HL-60 (cell line): ENCODE results near the gene HMGN3.

Experiments
- DNase-seq, 2 experiments: peaks; one replicate each; pipeline ENCODE4 v3.0.0-alpha.2; 2010 to 2020; ENCODE audit warnings: low read depth in 1 of 2, low spot score in 1 of 2
- H3K27ac ChIP-seq: fragments of 250-450 bp; sonication (Bioruptor Pico); replicated peaks from 2 replicates; pipeline ENCODE4 v1.5.1; 2020; ENCODE audit warnings: mild to moderate bottlenecking, moderate library complexity
- H3K27me3 ChIP-seq: fragments of 250-450 bp; sonication (Bioruptor Pico); 2 replicates; pipeline ENCODE4 v1.5.1; 2021; ENCODE audit warnings: mild to moderate bottlenecking, moderate library complexity; ENCODE audit not compliant: insufficient read depth, poor library complexity, severe bottlenecking
- H3K4me3 ChIP-seq: replicated peaks from 2 replicates; pipeline ENCODE4 v1.5.1; 2011; ENCODE audit warnings: mild to moderate bottlenecking, control low read depth, low read length; ENCODE audit not compliant: insufficient read depth
- CTCF ChIP-seq: IDR thresholded peaks from one replicate; pipeline ENCODE4 v1.5.1; 2011; ENCODE audit warnings: low read length, control low read depth, inconsistent platforms; ENCODE audit not compliant: insufficient read depth
- GABPA ChIP-seq: IDR thresholded peaks from 2 replicates; pipeline ENCODE4 v1.6.1; 2012; ENCODE audit warnings: low read depth
- POLR2AphosphoS5 ChIP-seq: IDR thresholded peaks from 2 replicates; pipeline ENCODE4 v1.6.1; 2012; ENCODE audit warnings: low read depth
- REST ChIP-seq: IDR thresholded peaks from 2 replicates; pipeline ENCODE4 v1.6.1; 2012; ENCODE audit warnings: low read depth; ENCODE audit not compliant: insufficient replicate concordance
- SPI1 ChIP-seq: IDR thresholded peaks from 2 replicates; pipeline ENCODE4 v1.6.1; 2012; ENCODE audit warnings: low read depth, mild to moderate bottlenecking, borderline replicate concordance

HMGN3 gene

GRCh38 chr6:79240509-79240908 is 6.0 kb upstream of the HMGN3 start:
- Histone ChIP-seq H3K27me3 (no peaks in the 10 kb centered on the region), H3K27ac (no peak overlapping the region), H3K4me3 (no peak overlapping the region)
- TF ChIP-seq REST (no peak), CTCF (no peak), POLR2AphosphoS5 (no peak), SPI1 (no peak), GABPA (no peak)
- DNase-seq: no peak

- H3K27ac ChIP-seq: no peak overlapping the region
- H3K27me3 ChIP-seq: no peaks in the 10 kb centered on the region
- TF ChIP-seq SPI1: no peak
- TF ChIP-seq REST: no peak
- no peak for TF ChIP-seq CTCF
- no peak for TF ChIP-seq GABPA
- TF ChIP-seq POLR2AphosphoS5: no peak
- H3K4me3 ChIP-seq: no peak overlapping the region
- no peak for DNase-seq
Observed at GRCh38 chr6:79239536-79240168, 5.2 kb upstream of the HMGN3 start.

- Histone ChIP-seq H3K27ac (no peak overlapping the region), H3K27me3 (no peaks in the 10 kb centered on the region), H3K4me3 (no peak overlapping the region)
- DNase-seq: no peak
- TF ChIP-seq GABPA (no peak), POLR2AphosphoS5 (no peak), CTCF (no peak), REST (no peak), SPI1 (no peak)
Observed at GRCh38 chr6:79238919-79239318, 4.4 kb upstream of the HMGN3 start.
